Testis (tissue), 3 donors: ENCODE measurements around the gene LCOR. TPM values are rescaled to one million over a fixed set of nuclear protein-coding genes. Genes with fewer than 3 reads are reported as not detected.

Source experiments
- DNase-seq: peaks from one replicate; pipeline ENCODE4 v3.0.0-alpha.2; 2019
- H3K27ac ChIP-seq, 2 donors: fragments of 200-600 bp; sonication (generic); one replicate each; pipeline ENCODE4 v1.5.1; 2019
- H3K27me3 ChIP-seq: fragments of 200-600 bp; sonication (generic); one replicate; pipeline ENCODE4 v1.5.1; 2019
- H3K36me3 ChIP-seq: fragments of 200-600 bp; sonication (generic); one replicate; pipeline ENCODE4 v1.5.1; 2017; ENCODE audit warnings: low read depth; ENCODE audit errors: missing control alignments
- H3K4me1 ChIP-seq: fragments of 200-600 bp; sonication (generic); one replicate; pipeline ENCODE4 v1.5.1; 2019
- H3K4me3 ChIP-seq, 2 donors: fragments of 200-600 bp; sonication (generic); one replicate each; pipeline ENCODE4 v1.5.1; 2017 to 2019
- H3K9me3 ChIP-seq: fragments of 200-600 bp; sonication (generic); one replicate; pipeline ENCODE4 v1.5.1; 2017
- POLR2A ChIP-seq: fragments of 450-650 bp; IDR thresholded peaks from one replicate; pipeline ENCODE4 v1.6.1; 2017; ENCODE audit warnings: antibody characterized with exemption, mild to moderate bottlenecking, moderate library complexity
- WGBS, 2 donors: methylation state at CpG; one replicate each; pipeline ENCODE4 v1.1.5; 2018; 5-methylcytosine and 5-hydroxymethylcytosine counted together
- intact Hi-C: fragments of 100-400 bp; cut with DNase I; formaldehyde crosslinking; loops from one replicate; pipeline ENCODE4 v1.15.1; 2023; ENCODE audit warnings: low total_unique reads
- polyA plus RNA-seq: library from polyadenylated mRNA; stranded (reverse); fragments of 350-450 nt; fragmentation: Illumina TruSeq; extraction: RNeasy Lipid Tissue Mini Kit (QIAGEN cat#74804); gene quantifications from one replicate; pipeline ENCODE4 v1.2.3, GENCODE V29; 2014; ENCODE audit warnings: low read depth, low replicate concordance; ENCODE audit not compliant: insufficient read depth
- total RNA-seq, 2 donors: library from RNA; depleted of rRNA; stranded (reverse); fragments of >200 nt; gene quantifications; one replicate each; pipeline ENCODE4 v1.2.3, GENCODE V29; 2016
- TF ChIP-seq, protein P1 (sequence below), 3 experiments: fragments of 450-650 bp in 2 of 3; fragments of 200-600 bp in 1 of 3; sonication (generic) in 1 of 3; IDR thresholded peaks; one replicate each; pipeline ENCODE4 v1.5.1; 2016 to 2019; ENCODE audit warnings: antibody characterized with exemption in 3 of 3, mild to moderate bottlenecking in 2 of 3, moderate library complexity in 1 of 3

The LCOR gene
- total and polyA plus RNA-seq, 3 donors from 2014 or later = 11.6 to 68.3 (median 40.0) TPM

DNA sequence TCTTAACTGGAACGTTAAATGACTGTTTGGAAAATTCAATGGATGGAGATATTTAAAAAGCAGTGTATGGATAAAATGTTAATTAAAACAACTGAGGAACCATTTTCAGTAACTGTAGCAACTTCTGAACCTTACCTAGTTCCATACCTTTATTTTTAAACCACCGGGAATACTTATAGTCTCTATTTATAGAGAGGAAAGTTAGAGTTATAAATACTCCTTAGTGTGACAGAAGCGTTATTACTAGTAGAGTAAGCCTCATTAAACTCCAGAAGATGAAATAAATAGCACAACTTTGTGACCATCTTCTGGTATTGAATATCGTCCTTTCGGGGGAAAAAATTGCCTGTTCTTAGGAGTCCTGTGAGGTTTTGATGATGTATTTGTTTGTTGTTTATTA is 114.9 kb downstream of the LCOR start:
- Histone ChIP-seq H3K27me3 (no peaks in the 10 kb centered on the region), H3K36me3 (no peaks in the 10 kb centered on the region), H3K27ac (no peak overlapping the region), H3K4me1 (no peaks in the 10 kb centered on the region), H3K4me3 (no peak overlapping the region), H3K9me3 (no peaks in the 10 kb centered on the region)
- TF ChIP-seq, protein P1, sequence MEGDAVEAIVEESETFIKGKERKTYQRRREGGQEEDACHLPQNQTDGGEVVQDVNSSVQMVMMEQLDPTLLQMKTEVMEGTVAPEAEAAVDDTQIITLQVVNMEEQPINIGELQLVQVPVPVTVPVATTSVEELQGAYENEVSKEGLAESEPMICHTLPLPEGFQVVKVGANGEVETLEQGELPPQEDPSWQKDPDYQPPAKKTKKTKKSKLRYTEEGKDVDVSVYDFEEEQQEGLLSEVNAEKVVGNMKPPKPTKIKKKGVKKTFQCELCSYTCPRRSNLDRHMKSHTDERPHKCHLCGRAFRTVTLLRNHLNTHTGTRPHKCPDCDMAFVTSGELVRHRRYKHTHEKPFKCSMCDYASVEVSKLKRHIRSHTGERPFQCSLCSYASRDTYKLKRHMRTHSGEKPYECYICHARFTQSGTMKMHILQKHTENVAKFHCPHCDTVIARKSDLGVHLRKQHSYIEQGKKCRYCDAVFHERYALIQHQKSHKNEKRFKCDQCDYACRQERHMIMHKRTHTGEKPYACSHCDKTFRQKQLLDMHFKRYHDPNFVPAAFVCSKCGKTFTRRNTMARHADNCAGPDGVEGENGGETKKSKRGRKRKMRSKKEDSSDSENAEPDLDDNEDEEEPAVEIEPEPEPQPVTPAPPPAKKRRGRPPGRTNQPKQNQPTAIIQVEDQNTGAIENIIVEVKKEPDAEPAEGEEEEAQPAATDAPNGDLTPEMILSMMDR (IDR thresholded peaks at IDR 0.05) = no peak
- TF ChIP-seq POLR2A = no peak
- intact Hi-C loops = no loop called here
- WGBS, 2 donors = 91 to 93% methylated on average over 5 of the region's 5 CpGs
- DNase-seq = no peak

DNA sequence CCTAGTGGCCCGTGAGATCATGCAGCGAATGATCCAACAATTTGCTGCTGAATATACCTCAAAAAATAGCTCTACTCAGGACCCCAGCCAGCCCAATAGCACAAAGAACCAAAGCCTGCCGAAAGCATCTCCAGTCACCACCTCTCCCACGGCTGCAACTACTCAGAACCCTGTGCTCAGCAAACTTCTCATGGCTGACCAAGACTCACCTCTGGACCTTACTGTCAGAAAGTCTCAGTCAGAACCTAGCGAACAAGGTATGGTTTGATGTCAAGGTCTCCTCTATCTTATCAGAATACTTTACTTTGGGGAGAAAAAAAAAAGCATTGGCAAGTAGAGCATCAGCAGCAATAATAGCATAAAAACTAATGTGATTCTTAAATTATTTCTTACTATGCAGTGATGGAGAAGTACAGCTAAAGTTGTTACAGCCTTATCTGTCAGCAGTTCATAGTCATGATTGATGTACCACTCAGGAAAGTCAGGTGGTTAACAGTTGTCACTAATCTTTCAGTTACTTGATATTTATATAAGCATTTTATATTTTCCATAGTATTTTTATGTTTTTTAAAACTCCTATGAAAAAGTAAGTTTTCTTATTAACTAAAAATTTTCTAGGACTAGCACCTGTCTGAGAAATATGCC is 117.1 kb downstream of the LCOR start:
- no peak overlapping the region for H3K4me3 ChIP-seq
- intact Hi-C loops = no loop called here
- no peak overlapping the region for H3K27ac ChIP-seq
- no peaks in the 10 kb centered on the region for H3K9me3 ChIP-seq
- no peaks in the 10 kb centered on the region for H3K36me3 ChIP-seq
- WGBS, 2 donors = 80 to 95% methylated on average over 5 of the region's 5 CpGs
- H3K4me1 ChIP-seq = no peaks in the 10 kb centered on the region
- DNase-seq = no peak
- TF ChIP-seq POLR2A = no peak
- TF ChIP-seq, protein P1 (IDR thresholded peaks at IDR 0.05) = no peak
- H3K27me3 ChIP-seq = no peaks in the 10 kb centered on the region

DNA sequence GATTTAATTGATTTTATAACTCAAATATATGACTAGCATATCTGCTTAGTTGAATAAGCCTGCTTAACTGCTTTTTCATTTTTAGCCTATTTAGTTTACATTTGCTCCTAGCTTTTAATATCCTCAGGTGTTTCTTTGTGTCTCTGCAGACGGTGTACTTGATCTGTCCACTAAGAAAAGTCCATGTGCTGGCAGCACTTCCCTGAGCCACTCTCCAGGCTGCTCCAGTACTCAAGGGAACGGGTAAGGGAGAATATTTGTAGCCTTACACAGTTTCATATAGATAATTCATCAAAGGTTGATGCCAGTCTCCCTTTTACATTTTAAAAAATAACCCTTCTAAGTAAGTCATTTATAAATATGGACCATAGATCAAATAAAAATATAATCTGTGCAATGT is 119.9 kb downstream of the LCOR start:
- Histone ChIP-seq H3K4me3 (no peak overlapping the region), H3K9me3 (no peaks in the 10 kb centered on the region), H3K27ac (no peak overlapping the region), H3K27me3 (no peaks in the 10 kb centered on the region), H3K4me1 (no peaks in the 10 kb centered on the region), H3K36me3 (no peaks in the 10 kb centered on the region)
- WGBS, 2 donors = 88 to 90% methylated on average over 2 of the region's 2 CpGs
- no peak for TF ChIP-seq POLR2A
- TF ChIP-seq, protein P1 (IDR thresholded peaks at IDR 0.05) = no peak
- no peak for DNase-seq
- intact Hi-C loops = no loop called here

DNA sequence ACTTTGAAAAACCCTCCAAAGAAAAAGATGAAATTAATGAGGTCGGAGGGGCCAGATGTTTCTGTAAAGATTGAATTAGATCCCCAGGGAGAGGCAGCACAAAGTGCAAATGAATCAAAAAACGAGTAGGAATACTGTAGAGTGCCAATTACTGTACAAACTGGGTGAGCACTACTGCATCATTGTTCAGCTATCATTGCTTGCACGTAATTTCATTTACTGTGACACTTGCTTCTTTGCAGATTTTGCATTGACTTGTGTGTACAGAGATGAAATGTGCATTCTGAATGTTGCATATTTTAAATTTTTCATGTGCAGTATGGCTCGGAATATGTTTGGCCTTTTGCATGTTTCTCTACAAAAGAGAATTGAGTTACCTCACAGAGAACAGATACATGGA is 123.7 kb downstream of the LCOR start:
- intact Hi-C loops = no loop called here
- Histone ChIP-seq H3K4me1 (no peaks in the 10 kb centered on the region), H3K9me3 (no peaks in the 10 kb centered on the region), H3K4me3 (no peak overlapping the region), H3K27ac (no peak overlapping the region), H3K36me3 (no peaks in the 10 kb centered on the region), H3K27me3 (no peaks in the 10 kb centered on the region)
- no peak for TF ChIP-seq POLR2A
- TF ChIP-seq, protein P1 (IDR thresholded peaks at IDR 0.05) = no peak
- DNase-seq = no peak
- WGBS, 2 donors = 77 to 82% methylated on average over 4 of the region's 4 CpGs

DNA sequence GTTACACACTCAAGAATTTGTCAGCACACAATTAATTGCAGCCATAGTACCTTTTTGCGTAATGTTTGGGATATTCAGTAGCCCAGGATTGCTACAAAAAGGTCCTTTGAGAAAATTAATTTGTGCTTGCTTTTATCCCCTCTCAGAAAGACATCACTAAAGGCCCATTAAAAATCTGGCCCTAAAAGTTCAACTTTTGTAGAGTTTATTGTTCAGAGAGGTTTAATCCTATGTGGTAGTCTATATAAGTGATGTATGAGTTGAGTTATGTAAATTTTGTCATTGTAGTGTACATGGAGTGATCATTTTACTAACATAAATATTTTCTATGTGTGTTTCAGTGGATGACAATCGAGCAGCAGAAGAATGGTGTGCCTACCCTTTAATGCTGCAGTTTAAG is 126.0 kb downstream of the LCOR start:
- H3K27ac ChIP-seq = no peak overlapping the region
- intact Hi-C loops = no loop called here
- no peaks in the 10 kb centered on the region for H3K27me3 ChIP-seq
- no peak overlapping the region for H3K4me3 ChIP-seq
- H3K4me1 ChIP-seq = no peaks in the 10 kb centered on the region
- H3K9me3 ChIP-seq = no peaks in the 10 kb centered on the region
- no peak for DNase-seq
- TF ChIP-seq, protein P1 (IDR thresholded peaks at IDR 0.05) = no peak
- no peak for TF ChIP-seq POLR2A
- no peaks in the 10 kb centered on the region for H3K36me3 ChIP-seq
- 98% methylated on average over 2 of the region's 2 CpGs for WGBS, 2 donors
